A549 (cell line): Measurements from ENCODE around the gene NEK7. TPM values are rescaled to one million over a fixed set of nuclear protein-coding genes. Genes with fewer than 3 reads are reported as not detected.

Source experiments
- ATAC-seq, 2 experiments: fragments of 200-7000 bp in 1 of 2; fragments of >200 bp in 1 of 2; cut with Nextera tagmentation in 1 of 2; cut with Tn5 transposase in 1 of 2; 3 replicates each; pipeline versions ENCODE4 v1.8.0 to v1.9.1; 2018 to 2020; ENCODE audit warnings: mild to moderate bottlenecking in 1 of 2, moderate library complexity in 1 of 2
- CTCF ChIA-PET: fragments of 300-600 bp; sonication (Branson Sonifier 250); formaldehyde crosslinking; extraction: SDS; loops from one replicate; lab custom pipeline; 2021; ENCODE audit warnings: antibody characterized with exemption, inconsistent platforms; lab: Yijun Ruan, JAX
- POLR2A ChIA-PET: fragments of 350-600 bp; formaldehyde crosslinking; extraction: SDS; loops from one replicate; lab custom pipeline; 2021; ENCODE audit warnings: antibody characterized with exemption, inconsistent platforms; lab: Yijun Ruan, JAX
- DNase-seq, 2 experiments: peaks; one replicate each; pipeline versions ENCODE4 v3.0.0 to v3.0.0-alpha.2; 2011 to 2016; ENCODE audit warnings: low read depth in 1 of 2, low spot score in 1 of 2
- FAIRE-seq: peaks from 2 replicates; lab custom pipeline; 2011; peaks lifted over from hg19 to GRCh38; lab: Jason Lieb, UNC
- H3K27ac ChIP-seq, 2 experiments: fragments of >200 bp; sonication (Bioruptor Twin); formaldehyde crosslinking; 3 replicates each; pipeline ENCODE4 v1.5.1; 2016 to 2017
- H3K4me1 ChIP-seq: fragments of >200 bp; sonication (Bioruptor Twin); formaldehyde crosslinking; 3 replicates; pipeline ENCODE4 v1.6.1; 2016
- H3K4me2 ChIP-seq: fragments of >200 bp; sonication (Bioruptor Twin); formaldehyde crosslinking; 3 replicates; pipeline ENCODE4 v1.6.1; 2016
- H3K4me3 ChIP-seq: fragments of >200 bp; sonication (Bioruptor Twin); formaldehyde crosslinking; 3 replicates; pipeline ENCODE4 v1.5.1; 2016
- H3K9me3 ChIP-seq: fragments of >200 bp; sonication (Bioruptor Twin); formaldehyde crosslinking; 3 replicates; pipeline ENCODE4 v1.6.1; 2016
- ATOH8 ChIP-seq: fragments of 250-450 bp; sonication (Bioruptor Pico); IDR thresholded peaks from 2 replicates; pipeline ENCODE4 v1.5.0; 2020; ENCODE audit warnings: low read depth, mild to moderate bottlenecking, moderate library complexity
- BHLHE40 ChIP-seq: IDR thresholded peaks from 2 replicates; pipeline ENCODE4 v1.6.1; 2012; ENCODE audit warnings: low read depth, low read length, inconsistent platforms
- CBX8 ChIP-seq: fragments of 200-600 bp; sonication (generic); IDR thresholded peaks from 2 replicates; pipeline ENCODE4 v1.6.1; 2016
- CHD2 ChIP-seq: fragments of 150-350 bp; IDR thresholded peaks from 2 replicates; pipeline ENCODE4 v1.6.1; 2014; ENCODE audit warnings: low read length; ENCODE audit not compliant: partially characterized antibody
- CTCF ChIP-seq: fragments of >200 bp; sonication (Bioruptor Twin); formaldehyde crosslinking; IDR thresholded peaks from 3 replicates; pipeline ENCODE4 v1.5.1; 2016
- E2F6 ChIP-seq: IDR thresholded peaks from 2 replicates; pipeline ENCODE4 v1.6.1; 2012; ENCODE audit warnings: low read depth, borderline replicate concordance
- EHMT2 ChIP-seq: fragments of 200-600 bp; sonication (generic); IDR thresholded peaks from 2 replicates; pipeline ENCODE4 v1.6.1; 2016; ENCODE audit warnings: antibody characterized with exemption, low read depth, mild to moderate bottlenecking, moderate library complexity
- FOSB ChIP-seq: fragments of 250-450 bp; sonication (Bioruptor Pico); IDR thresholded peaks from 2 replicates; pipeline ENCODE4 v1.5.0; 2020; ENCODE audit warnings: mild to moderate bottlenecking, moderate library complexity
- FOXS1 ChIP-seq: fragments of 250-450 bp; sonication (Bioruptor Pico); IDR thresholded peaks from 2 replicates; pipeline ENCODE4 v1.5.0; 2020; ENCODE audit warnings: mild to moderate bottlenecking, moderate library complexity
- GATA3 ChIP-seq: IDR thresholded peaks from 2 replicates; pipeline ENCODE4 v1.6.1; 2012; ENCODE audit warnings: borderline replicate concordance
- KDM1A ChIP-seq: fragments of 200-600 bp; sonication (generic); IDR thresholded peaks from 2 replicates; pipeline ENCODE4 v1.6.1; 2016; ENCODE audit warnings: low read depth, mild to moderate bottlenecking
- MAX ChIP-seq: IDR thresholded peaks from 2 replicates; pipeline ENCODE4 v1.6.1; 2012
- MAZ ChIP-seq: fragments of 150-350 bp; IDR thresholded peaks from 2 replicates; pipeline ENCODE4 v1.6.1; 2014; ENCODE audit warnings: antibody characterized with exemption, low read depth, low read length, borderline replicate concordance
- NPAS2 ChIP-seq: fragments of 250-450 bp; sonication (Bioruptor Pico); IDR thresholded peaks from 2 replicates; pipeline ENCODE4 v1.8.0; 2022; ENCODE audit warnings: mild to moderate bottlenecking, moderate library complexity, borderline replicate concordance
- PBX3 ChIP-seq: IDR thresholded peaks from 2 replicates; pipeline ENCODE4 v1.6.1; 2012
- REST ChIP-seq: fragments of 200-600 bp; sonication (generic); IDR thresholded peaks from 2 replicates; pipeline ENCODE4 v1.6.1; 2016; ENCODE audit warnings: antibody characterized with exemption, mild to moderate bottlenecking, moderate library complexity
- RFX5 ChIP-seq: fragments of 450-650 bp; IDR thresholded peaks from 2 replicates; pipeline ENCODE4 v1.7.1; 2014; ENCODE audit warnings: antibody characterized with exemption, mild to moderate bottlenecking, moderate library complexity
- TP53 ChIP-seq: fragments of 250-450 bp; sonication (Bioruptor Pico); IDR thresholded peaks from 2 replicates; pipeline ENCODE4 v1.5.0; 2021; ENCODE audit warnings: mild to moderate bottlenecking, moderate library complexity
- USF2 ChIP-seq: fragments of 450-650 bp; IDR thresholded peaks from 2 replicates; pipeline ENCODE4 v1.6.1; 2014; ENCODE audit warnings: antibody characterized with exemption
- ZC3H11A ChIP-seq: fragments of 450-650 bp; IDR thresholded peaks from 2 replicates; pipeline ENCODE4 v1.6.1; 2014; ENCODE audit warnings: antibody characterized with exemption, mild to moderate bottlenecking
- ZFP36 ChIP-seq: fragments of 450-650 bp; IDR thresholded peaks from 2 replicates; pipeline ENCODE4 v1.6.1; 2014; ENCODE audit warnings: borderline replicate concordance; ENCODE audit not compliant: partially characterized antibody
- WGBS: methylation state at CpG from one replicate; pipeline ENCODE4 v1.1.6; 2017; ENCODE audit errors: missing lambda C conversion rate; 5-methylcytosine and 5-hydroxymethylcytosine counted together
- polyA plus RNA-seq, 4 experiments: library from polyadenylated mRNA; depleted of rRNA in 3 of 4; stranded (reverse); fragments of >200 nt; fragmentation: RNase III in 1 of 4; extraction: RNeasy Plus Mini Kit Qiagen cat#74134 plus additional on column Dnase treatment in 1 of 4; gene quantifications; 2 replicates in 3 of 4; 3 replicates in 1 of 4; pipeline ENCODE4 v1.2.3, GENCODE V29; 2011 to 2017

Gene NEK7
- polyA plus RNA-seq, 2 of the 4 experiments (the other 2 are of a cell fraction): 15.9 to 62.9 TPM

GRCh38 chr1:198171667-198172540, 15.1 kb downstream of the NEK7 start:
- H3K4me1 ChIP-seq: peaks cover 39% of the 10 kb centered on the region
- DNase-seq (no peak), FAIRE-seq (no peak), ATAC-seq (no peak; a peak in 1 of 6 replicates)
- H3K4me3 ChIP-seq: no peak overlapping the region
- H3K9me3 ChIP-seq: no peaks in the 10 kb centered on the region
- H3K4me2 ChIP-seq: no peak overlapping the region
- no peak for TF ChIP-seq TP53 (CRISPR knock-in tag)
- no peak for TF ChIP-seq FOXS1 (CRISPR knock-in tag)
- no peak for TF ChIP-seq NPAS2
- no peak for TF ChIP-seq ZFP36
- no peak for TF ChIP-seq CHD2
- TF ChIP-seq BHLHE40: no peak
- no peak for TF ChIP-seq ATOH8 (CRISPR knock-in tag)
- TF ChIP-seq ZC3H11A: no peak
- ChIA-PET CTCF (interaction anchor here (0.5 kb wide), 1 partner anchor 224 kb away, joined by 3 read pairs; no protein-coding TSS in a partner anchor), POLR2A (no interaction called here)
- H3K27ac ChIP-seq: no peak overlapping the region
- WGBS: 75% methylated on average over 5 of the region's 5 CpGs

GRCh38 chr1:198173832-198174231, 17.0 kb downstream of the NEK7 start:
- CTCF ChIA-PET: interaction anchor here (1.4 kb wide), 1 partner anchor 15 kb away, joined by 5 read pairs; no protein-coding TSS in a partner anchor
- POLR2A ChIA-PET: no interaction called here
- Histone ChIP-seq H3K4me1 (peaks cover 24% of the 10 kb centered on the region; the same call in 2 of the 3 replicates), H3K9me3 (no peaks in the 10 kb centered on the region), H3K4me3 (no peak overlapping the region), H3K27ac (no peak overlapping the region), H3K4me2 (no peak overlapping the region)
- ATAC-seq (no peak), DNase-seq (no peak), FAIRE-seq (no peak)
- no peak for TF ChIP-seq MAX
- TF ChIP-seq CTCF: no peak
- no peak for TF ChIP-seq E2F6
- no peak for TF ChIP-seq KDM1A
- no peak for TF ChIP-seq TP53 (CRISPR knock-in tag)
- TF ChIP-seq CBX8: no peak
- no peak for TF ChIP-seq FOSB
- TF ChIP-seq ZC3H11A: no peak
- TF ChIP-seq GATA3: no peak
- TF ChIP-seq ZFP36: no peak
- TF ChIP-seq USF2: no peak
- no peak for TF ChIP-seq RFX5
- no peak for TF ChIP-seq EHMT2
- no peak for TF ChIP-seq PBX3
- no peak for TF ChIP-seq MAZ
- TF ChIP-seq REST: no peak
